ENCODE data around the gene OR4K2.
"Not testable (repeated sequence)": the region's sequence is repeated elsewhere in the genome, so short reads cannot be mapped to it uniquely, and the experiment has no call there.

The OR4K2 gene

GRCh38 chr14:19874842-19875241 lies at the start of gene OR4K2:
Gene OR4K2, plus strand, starts transcription at chr14:19875142. Its CDS starts 1,126 bp downstream, at chr14:19876268.
- H3K9me3 ChIP-seq (ENCODE audit: control insufficient read depth, low read length): no peaks in the 10 kb centered on the region

DNA sequence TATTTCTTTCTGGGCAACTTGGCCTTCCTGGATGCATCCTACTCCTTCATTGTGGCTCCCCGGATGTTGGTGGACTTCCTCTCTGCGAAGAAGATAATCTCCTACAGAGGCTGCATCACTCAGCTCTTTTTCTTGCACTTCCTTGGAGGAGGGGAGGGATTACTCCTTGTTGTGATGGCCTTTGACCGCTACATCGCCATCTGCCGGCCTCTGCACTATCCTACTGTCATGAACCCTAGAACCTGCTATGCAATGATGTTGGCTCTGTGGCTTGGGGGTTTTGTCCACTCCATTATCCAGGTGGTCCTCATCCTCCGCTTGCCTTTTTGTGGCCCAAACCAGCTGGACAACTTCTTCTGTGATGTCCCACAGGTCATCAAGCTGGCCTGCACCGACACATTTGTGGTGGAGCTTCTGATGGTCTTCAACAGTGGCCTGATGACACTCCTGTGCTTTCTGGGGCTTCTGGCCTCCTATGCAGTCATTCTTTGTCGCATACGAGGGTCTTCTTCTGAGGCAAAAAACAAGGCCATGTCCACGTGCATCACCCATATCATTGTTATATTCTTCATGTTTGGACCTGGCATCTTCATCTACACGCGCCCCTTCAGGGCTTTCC lies 47.2 kb upstream of the OR4K2 start:
- not testable (repeated sequence) for H3K4me1 ChIP-seq; H3K27ac ChIP-seq; H3K36me3 ChIP-seq (ENCODE audit: control insufficient read depth, insufficient read depth, low read length); H3K4me3 ChIP-seq (ENCODE audit: low read depth, low read length); H2AFZ ChIP-seq; H3K9ac ChIP-seq; H3K9me3 ChIP-seq (ENCODE audit: control insufficient read depth, low read length); H3K27me3 ChIP-seq (ENCODE audit: control insufficient read depth, insufficient read depth, low read length); H3K79me2 ChIP-seq; H3K4me2 ChIP-seq (ENCODE audit: low read length)

More at GRCh38 chr14:19874842-19875241, at the start of gene OR4K2:
- no peak within 1 kb of the TSS for H3K4me3 ChIP-seq (ENCODE audit: low read depth, low read length)
- no peak for TF ChIP-seq CTCF (IDR thresholded peaks at IDR 0.05)
- no peak within 1 kb of the TSS for H3K4me2 ChIP-seq (ENCODE audit: low read length)
- H3K27me3 ChIP-seq (ENCODE audit: control insufficient read depth, insufficient read depth, low read length): no peaks in the 10 kb centered on the region
- no peaks in the 10 kb centered on the region for H3K36me3 ChIP-seq (ENCODE audit: control insufficient read depth, insufficient read depth, low read length)
- H2AFZ ChIP-seq: no peak within 1 kb of the TSS
- H3K27ac ChIP-seq: no peak within 1 kb of the TSS
- no peaks in the 10 kb centered on the region for H3K4me1 ChIP-seq
- H3K9ac ChIP-seq: no peak within 1 kb of the TSS
- no peaks in the 10 kb centered on the region for H3K79me2 ChIP-seq

DNA sequence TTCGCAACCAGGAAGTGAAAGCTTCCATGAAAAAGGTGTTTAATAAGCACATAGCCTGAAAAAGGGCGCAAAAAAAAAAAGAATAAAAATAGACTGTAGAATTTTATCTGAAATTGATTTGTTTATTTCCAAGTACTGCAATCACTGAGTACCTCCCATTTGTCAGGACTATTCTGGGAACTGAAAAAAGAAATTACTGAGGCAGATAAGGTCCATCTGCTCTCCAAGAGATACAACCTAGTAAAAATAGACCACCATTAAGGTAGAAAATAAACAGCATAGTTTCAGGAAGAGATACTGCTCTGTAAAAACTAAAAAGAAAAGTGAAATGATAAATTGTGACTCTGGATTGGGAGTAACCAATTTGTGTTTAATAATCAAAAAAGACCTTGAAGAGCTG lies 46.6 kb upstream of the OR4K2 start:
- no peak overlapping the region for H3K27ac ChIP-seq
- H3K27me3 ChIP-seq (ENCODE audit: control insufficient read depth, insufficient read depth, low read length): no peaks in the 10 kb centered on the region
- no peaks in the 10 kb centered on the region for H3K9me3 ChIP-seq (ENCODE audit: control insufficient read depth, low read length)
- no peak overlapping the region for H3K4me2 ChIP-seq (ENCODE audit: low read length)
- no peaks in the 10 kb centered on the region for H3K79me2 ChIP-seq
- no peaks in the 10 kb centered on the region for H3K4me1 ChIP-seq
- no peak overlapping the region for H3K9ac ChIP-seq
- H3K4me3 ChIP-seq (ENCODE audit: low read depth, low read length): no peak overlapping the region
- H3K36me3 ChIP-seq (ENCODE audit: control insufficient read depth, insufficient read depth, low read length): no peaks in the 10 kb centered on the region
- no peak overlapping the region for H2AFZ ChIP-seq
- no peak for TF ChIP-seq CTCF (IDR thresholded peaks at IDR 0.05)

DNA sequence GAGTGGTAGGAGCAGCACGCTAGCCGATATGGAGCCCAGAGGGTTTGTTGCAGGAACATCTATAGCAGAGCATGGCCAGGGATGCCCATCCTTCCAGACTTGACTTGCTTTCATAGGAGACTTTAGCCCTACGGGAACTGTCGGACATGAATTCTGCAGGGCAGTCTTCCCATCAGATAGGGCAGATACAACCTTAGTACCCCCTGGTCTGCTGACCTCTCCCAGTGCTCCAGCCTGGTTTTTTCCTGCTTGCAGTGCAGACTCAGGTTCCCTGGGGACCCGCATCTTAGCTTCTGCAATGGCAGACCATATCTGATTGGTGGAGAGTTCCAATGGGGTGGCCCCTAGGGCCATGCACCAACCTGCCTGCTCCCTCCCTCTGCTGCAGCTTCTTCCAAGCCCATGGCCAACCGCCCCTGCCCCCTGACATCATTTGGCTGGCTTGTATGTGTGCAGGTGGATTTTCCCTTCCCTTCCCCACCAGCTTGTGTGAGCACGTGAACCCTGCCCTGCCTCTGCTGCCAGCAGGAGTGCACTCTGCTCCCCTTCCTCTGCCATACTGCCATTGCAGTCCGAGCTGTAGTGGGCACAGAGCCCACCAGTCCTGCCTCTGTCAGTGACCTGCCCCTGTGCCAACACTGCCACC lies 40.6 kb upstream of the OR4K2 start:
- not testable (repeated sequence) for H3K4me3 ChIP-seq (ENCODE audit: low read depth, low read length); H3K36me3 ChIP-seq (ENCODE audit: control insufficient read depth, insufficient read depth, low read length); H3K9me3 ChIP-seq (ENCODE audit: control insufficient read depth, low read length); H2AFZ ChIP-seq; H3K4me1 ChIP-seq; H3K9ac ChIP-seq; H3K4me2 ChIP-seq (ENCODE audit: low read length); H3K27ac ChIP-seq; H3K27me3 ChIP-seq (ENCODE audit: control insufficient read depth, insufficient read depth, low read length); H3K79me2 ChIP-seq

DNA sequence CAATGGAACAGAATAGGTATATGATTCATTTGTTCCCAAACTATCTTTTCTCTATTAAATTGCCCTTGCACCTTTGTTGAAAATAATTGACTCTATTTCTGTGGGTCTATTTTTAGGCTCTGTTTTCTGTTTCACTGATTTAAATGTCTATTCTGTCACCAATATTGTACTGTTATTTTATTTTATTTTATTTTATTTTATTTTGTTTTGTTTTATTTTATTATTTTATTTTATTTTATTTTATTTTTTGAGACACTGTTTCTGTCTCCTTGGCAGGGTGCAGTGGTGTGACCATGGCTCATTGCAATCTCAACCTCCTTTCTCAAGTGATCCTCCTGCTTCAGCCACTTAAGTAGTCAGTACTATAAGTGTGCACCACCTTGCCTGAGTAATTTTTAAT lies 36.5 kb upstream of the OR4K2 start:
- H3K27ac ChIP-seq: no peak overlapping the region
- no peaks in the 10 kb centered on the region for H3K9me3 ChIP-seq (ENCODE audit: control insufficient read depth, low read length)
- TF ChIP-seq CTCF (IDR thresholded peaks at IDR 0.05): no peak

More for the DNA sequence above, 36.5 kb upstream of the OR4K2 start:
- Histone ChIP-seq H2AFZ (no peak overlapping the region), H3K9ac (no peak overlapping the region), H3K4me3 (ENCODE audit: low read depth, low read length) (no peak overlapping the region), H3K4me2 (ENCODE audit: low read length) (no peak overlapping the region), H3K27me3 (ENCODE audit: control insufficient read depth, insufficient read depth, low read length) (no peaks in the 10 kb centered on the region), H3K79me2 (no peaks in the 10 kb centered on the region), H3K4me1 (no peaks in the 10 kb centered on the region), H3K36me3 (ENCODE audit: control insufficient read depth, insufficient read depth, low read length) (no peaks in the 10 kb centered on the region)

Data from parathyroid adenoma (tissue), 2 donors.